GM18909 (cell line): Measurements from ENCODE around the gene HSD17B13.
"Not testable (repeated sequence)": the region's sequence is repeated elsewhere in the genome, so short reads cannot be mapped to it uniquely, and the experiment has no call there.

ENCODE experiments used
- ATAC-seq: cut with Tn5 transposase; IDR thresholded peaks from one replicate; pipeline ENCODE4 v1.9.1; 2021; ENCODE audit warnings: mild to moderate bottlenecking; ENCODE audit not compliant: unreplicated experiment, poor library complexity

Gene HSD17B13

DNA sequence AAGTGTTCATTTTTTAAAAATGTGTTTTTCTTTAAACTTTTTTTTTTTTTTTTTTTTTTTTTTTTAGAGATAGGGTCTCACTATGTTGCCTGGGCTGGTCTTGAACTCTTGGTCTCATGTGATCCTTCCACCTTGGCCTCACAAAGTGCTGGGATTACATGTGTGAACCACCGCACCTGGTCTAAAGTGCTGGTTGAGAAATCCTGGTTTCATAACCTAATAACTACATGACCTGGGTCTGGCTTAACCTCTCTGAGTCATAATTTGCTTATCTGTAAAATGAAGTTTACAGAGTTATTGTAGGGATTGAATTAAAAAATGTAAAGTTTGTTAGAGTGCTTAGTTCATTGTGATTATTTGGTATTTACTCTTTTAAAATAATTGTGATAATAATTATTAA is 5.2 kb downstream of the HSD17B13 start:
- ATAC-seq = no peak

DNA sequence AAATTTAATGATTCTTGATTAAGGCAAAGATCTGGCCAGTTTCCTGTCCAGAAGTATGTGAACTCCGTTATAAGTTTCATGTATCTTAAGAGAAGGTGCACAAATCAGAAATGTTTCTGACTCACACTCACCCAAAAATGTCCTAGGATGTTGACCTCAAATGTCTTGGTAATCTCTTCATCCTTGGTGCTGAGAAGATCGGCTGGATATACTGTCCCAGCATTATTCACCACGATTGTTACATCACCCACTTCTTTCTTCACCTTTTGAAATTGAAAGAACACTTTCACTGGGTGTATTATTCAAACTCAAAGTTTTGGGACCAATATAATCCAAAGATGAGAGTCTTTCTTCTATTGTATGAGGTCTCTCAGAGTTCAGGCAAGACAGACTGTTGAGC is 5.7 kb downstream of the HSD17B13 start:
- ATAC-seq = no peak

- not testable (repeated sequence) for ATAC-seq
Measured at GRCh38 chr4:87315000-87315399, 7.7 kb downstream of the HSD17B13 start.

GRCh38 chr4:87313756-87314155 is 8.9 kb downstream of the HSD17B13 start:
- no peak for ATAC-seq

DNA sequence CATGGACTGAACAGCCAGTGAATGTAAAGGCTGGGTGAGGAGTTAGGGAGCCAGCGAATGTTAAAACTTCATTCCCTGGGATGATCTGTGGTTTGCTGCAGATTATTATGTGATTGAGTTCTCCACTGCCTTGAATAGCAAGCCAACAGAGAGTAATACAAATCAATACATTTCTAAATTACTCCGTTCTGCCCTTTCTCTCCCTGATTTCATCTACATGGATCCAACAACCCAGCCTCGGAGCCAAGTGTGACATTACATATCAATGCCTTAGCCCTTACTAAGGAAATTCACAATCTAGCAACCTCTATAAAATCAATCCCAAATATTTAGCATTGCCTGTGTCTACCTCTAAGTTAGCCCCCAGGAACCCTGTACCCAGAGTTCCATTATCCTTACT is 11.0 kb downstream of the HSD17B13 start:
- no peak for ATAC-seq

DNA sequence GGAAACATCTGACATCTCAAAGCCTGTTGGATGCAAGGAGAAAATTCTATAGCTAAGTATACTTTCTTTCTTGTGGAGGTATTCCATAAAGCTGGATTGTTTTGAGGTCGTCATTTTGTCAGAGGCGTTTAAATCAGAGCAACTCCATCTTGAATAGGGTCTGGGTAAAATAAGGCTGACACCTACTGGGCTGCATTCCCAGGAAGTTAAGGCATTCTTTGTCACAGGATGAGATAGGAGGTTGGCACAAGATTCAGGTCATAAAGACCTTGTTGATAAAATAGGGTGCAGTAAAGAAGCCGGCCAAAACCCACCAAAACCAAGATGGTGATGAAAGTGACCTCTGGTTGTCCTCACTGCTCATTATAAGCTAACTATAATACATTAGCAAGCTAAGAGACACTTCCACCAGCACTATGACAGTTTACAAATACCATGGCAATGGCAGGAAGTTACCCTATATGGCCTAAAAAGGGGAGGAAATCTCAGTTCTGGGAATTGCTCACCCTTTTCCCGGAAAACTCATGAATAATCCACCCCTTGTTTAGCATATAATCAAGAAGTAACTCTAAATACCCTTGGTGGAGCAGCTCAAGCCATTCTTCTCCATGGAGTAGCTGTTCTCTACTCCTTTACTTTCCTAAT is 11.9 kb downstream of the HSD17B13 start:
- no peak for ATAC-seq

DNA sequence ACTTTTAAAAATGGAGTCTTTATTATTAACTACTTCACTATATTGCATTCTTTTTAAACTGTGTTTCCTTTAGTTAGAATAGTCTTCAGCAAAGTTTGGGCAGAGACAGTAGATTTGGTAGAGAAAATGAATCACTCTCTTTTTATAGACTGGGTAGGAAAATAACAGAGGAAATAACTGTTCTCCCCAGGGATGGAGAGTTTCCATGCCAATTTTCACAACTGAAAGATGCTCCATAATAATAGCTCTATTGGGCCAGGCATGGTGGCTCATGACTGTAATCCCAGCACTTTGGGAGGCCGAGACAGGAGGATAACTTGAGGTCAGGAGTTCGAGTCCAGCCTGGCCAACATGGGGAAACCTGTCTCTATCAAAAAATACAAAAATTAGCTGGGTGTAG is 13.1 kb downstream of the HSD17B13 start:
- no peak for ATAC-seq

GRCh38 chr4:87306056-87306455 is 16.6 kb downstream of the HSD17B13 start:
- ATAC-seq = no peak

GRCh38 chr4:87305562-87305961 is 17.1 kb downstream of the HSD17B13 start:
- no peak for ATAC-seq

DNA sequence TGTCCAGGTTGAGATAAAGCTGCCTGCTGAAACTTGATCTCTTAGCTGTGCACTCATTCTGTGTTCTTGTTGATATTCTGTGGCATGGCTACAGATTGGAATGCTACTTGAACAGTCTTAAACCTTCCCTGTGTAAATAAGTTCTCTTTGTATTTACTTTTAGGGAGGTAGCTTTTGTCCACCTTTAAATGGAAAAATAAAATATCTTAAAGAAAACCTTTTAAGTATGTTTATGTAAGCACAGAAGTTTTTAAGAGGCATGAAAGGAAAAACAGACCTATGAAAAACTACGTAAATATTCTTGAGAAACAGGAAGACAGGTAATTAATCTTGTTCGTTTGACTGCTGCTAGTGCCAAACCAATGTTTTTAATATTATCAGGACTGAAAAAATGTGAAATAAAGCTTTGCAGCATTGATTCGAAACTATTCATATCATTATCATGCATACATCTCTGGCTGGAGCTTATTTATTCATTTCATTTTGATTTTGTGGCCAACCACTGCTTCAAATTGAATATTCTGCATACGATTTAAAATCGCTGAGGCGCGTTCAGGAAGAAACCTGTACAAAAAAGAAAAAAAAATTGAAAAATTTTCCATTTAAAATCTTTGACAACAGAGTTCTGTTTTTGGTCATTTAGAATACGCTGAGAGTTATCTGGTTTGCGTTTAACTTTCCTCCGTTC is 17.8 kb downstream of the HSD17B13 start:
- no peak for ATAC-seq

DNA sequence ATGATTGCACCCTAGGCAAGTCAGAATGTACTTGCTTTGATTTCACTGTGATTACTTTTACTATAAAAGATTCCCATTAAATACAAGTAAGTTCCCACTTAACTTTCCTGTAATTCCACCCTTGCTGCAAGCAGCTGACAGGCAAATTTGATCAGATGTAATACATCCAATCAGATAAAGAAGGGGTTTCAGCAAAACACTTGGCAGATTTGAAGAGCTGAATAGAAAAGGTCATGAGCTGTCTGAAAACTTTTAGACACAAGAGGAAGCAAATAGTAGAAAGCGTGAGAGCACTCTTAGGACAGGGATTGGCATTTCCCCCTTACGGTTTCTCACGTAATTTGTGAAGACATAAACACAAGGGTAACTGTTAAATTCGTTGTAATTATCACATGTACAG is 22.8 kb downstream of the HSD17B13 start:
- no peak for ATAC-seq

- ATAC-seq = no peak
Measured at GRCh38 chr4:87298362-87298761, 24.3 kb downstream of the HSD17B13 start.

GRCh38 chr4:87294911-87295310 is 27.8 kb downstream of the HSD17B13 start:
- ATAC-seq = not testable (repeated sequence)

DNA sequence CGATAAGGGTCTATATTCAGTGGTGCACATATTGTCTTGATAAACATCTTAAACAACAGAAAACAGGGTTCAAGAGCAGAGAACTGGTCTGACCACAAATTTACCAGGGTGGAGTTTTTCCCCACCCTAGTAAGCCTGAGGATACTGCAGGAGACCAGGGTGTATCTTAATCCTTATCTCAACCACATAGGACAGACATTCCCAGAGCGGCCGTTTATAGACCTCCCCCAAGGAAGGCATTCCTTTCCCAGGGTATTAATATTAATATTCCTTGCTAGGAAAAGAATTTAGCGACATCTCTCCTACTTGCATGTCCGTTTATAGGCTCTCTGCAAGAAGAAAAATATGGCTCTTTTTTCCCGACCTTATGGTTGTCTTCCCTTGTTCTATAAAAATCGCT is 28.8 kb downstream of the HSD17B13 start:
- not testable (repeated sequence) for ATAC-seq

- ATAC-seq = no peak
Measured at GRCh38 chr4:87286970-87287369, 35.7 kb downstream of the HSD17B13 start.

DNA sequence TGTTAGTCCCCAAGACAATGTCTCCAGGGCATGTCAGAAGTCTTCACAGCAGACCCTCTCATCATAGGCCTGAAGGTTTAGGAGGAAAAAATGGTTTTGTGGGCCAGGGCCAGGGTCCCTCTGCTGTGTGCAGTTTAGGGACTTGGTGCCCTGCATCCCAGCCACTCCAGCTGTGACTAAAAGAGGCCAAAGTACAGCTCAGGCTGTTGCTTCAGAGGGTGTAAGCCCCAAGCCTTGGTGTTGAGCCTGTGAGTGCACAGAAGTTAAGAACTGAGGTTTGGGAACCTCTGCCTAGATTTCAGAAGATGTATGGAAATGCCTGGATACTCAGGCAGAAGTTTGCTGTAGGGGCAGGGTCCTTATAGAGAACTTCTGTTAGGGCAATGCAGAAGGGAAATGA is 38.4 kb downstream of the HSD17B13 start:
- ATAC-seq = not testable (repeated sequence)

- no peak for ATAC-seq
Measured at GRCh38 chr4:87283151-87283550, 39.5 kb downstream of the HSD17B13 start.

DNA sequence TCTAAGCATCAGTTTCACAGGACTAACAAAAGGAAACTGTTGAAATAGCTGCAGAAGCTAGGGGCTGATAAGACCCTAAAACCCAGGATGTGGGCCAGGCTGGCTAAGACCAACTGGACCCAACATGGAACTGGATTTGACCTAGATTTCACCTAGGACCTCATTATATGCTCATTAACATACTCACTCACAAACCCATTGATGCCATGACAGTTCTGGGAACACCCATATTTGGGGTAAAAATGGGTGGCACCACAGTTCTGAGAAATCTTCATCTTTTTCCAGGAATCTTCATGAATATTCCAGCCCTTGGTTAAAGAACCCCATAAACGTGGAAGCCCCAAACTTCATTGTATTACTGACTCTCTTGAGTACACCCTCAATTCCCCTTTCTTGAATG is 41.1 kb downstream of the HSD17B13 start:
- ATAC-seq = no peak

DNA sequence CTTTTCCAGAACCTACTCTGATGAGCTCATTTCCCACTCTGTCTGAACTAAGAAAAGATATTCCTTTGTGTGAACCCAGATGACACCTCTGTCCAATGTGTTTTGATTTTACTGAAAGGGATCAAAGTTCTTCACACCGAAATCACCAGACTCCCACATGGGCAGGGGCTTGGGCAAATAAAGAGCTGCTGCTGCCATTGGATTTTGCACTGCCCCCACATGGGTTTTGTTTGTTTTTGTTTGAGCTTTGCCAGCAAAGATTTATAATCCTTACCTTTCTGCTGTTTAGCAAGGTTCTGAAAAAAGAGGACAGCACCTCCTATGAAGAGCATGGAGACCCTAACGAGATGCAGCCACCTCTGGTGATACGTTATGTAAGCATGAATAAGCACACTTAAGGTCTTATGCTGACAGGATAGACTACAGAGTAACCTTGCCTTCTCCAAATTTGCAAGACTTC is 44.3 kb downstream of the HSD17B13 start:
- ATAC-seq = no peak

GRCh38 chr4:87275311-87275710 is 47.4 kb downstream of the HSD17B13 start:
- no peak for ATAC-seq

- no peak for ATAC-seq
Measured at GRCh38 chr4:87274803-87275202, 47.9 kb downstream of the HSD17B13 start.

DNA sequence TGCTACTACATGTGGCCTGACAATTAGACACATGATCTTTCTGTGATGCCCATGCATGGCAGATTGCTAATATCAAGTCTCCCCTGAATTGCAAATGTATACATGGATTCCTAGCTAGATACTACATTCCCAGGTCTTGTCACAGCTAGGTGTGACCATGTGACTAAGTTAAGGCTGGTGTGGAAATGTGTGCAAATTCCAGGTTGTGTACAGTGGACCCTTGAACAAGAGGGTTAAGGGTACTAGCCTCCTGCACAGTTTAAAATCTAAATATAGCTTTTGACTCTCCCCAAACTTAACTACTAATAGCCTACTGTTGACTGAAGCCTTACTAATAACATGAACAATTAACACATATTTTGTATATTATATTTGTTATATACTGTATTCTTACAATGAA is 48.4 kb downstream of the HSD17B13 start:
- no peak for ATAC-seq
